ENCODE results near the gene LFNG.

Gene LFNG

GRCh38 chr7:2484868-2485267, 34.7 kb upstream of the LFNG start:
- no peak for DNase-seq

- DNase-seq = no peak
Measured at GRCh38 chr7:2487586-2488271, 31.8 kb upstream of the LFNG start.

- DNase-seq = no peak
Measured at GRCh38 chr7:2488272-2488645, 31.3 kb upstream of the LFNG start.

- no peak for DNase-seq
Measured at GRCh38 chr7:2488681-2489080, 30.9 kb upstream of the LFNG start.

GRCh38 chr7:2490181-2490651, 29.4 kb upstream of the LFNG start:
- no peak for DNase-seq

- DNase-seq = no peak
Measured at GRCh38 chr7:2492038-2492437, 27.5 kb upstream of the LFNG start.

GRCh38 chr7:2493205-2494164, 26.1 kb upstream of the LFNG start:
- no peak for DNase-seq

GRCh38 chr7:2494191-2495130, 25.1 kb upstream of the LFNG start:
- no peak for DNase-seq

GRCh38 chr7:2495418-2496299, 23.9 kb upstream of the LFNG start:
- DNase-seq = peak; percentile 46

GRCh38 chr7:2496375-2496774, 23.2 kb upstream of the LFNG start:
- no peak for DNase-seq

GRCh38 chr7:2497065-2497464, 22.5 kb upstream of the LFNG start:
- DNase-seq = no peak

- no peak for DNase-seq
Measured at GRCh38 chr7:2497500-2498336, 21.9 kb upstream of the LFNG start.

- DNase-seq = no peak
Measured at GRCh38 chr7:2498708-2499107, 20.9 kb upstream of the LFNG start.

GRCh38 chr7:2499181-2499580, 20.4 kb upstream of the LFNG start:
- no peak for DNase-seq

- no peak for DNase-seq
Measured at GRCh38 chr7:2499719-2500430, 19.7 kb upstream of the LFNG start.

- DNase-seq = no peak
Measured at GRCh38 chr7:2500701-2501100, 18.9 kb upstream of the LFNG start.

- no peak for DNase-seq
Measured at GRCh38 chr7:2501947-2502646, 17.5 kb upstream of the LFNG start.

- DNase-seq = no peak
Measured at GRCh38 chr7:2502647-2502966, 17.0 kb upstream of the LFNG start.

- no peak for DNase-seq
Measured at GRCh38 chr7:2503056-2503941, 16.3 kb upstream of the LFNG start.

Measured in NCI-H2227 treated with DMSO at 0.1 percent for 48 hours (cell line).